Gastroesophageal sphincter (tissue), 4 donors: Measurements from ENCODE around the gene FLNC. TPM values are rescaled to one million over a fixed set of nuclear protein-coding genes. Genes with fewer than 3 reads are reported as not detected.

Source experiments
- ATAC-seq: fragments of 150-250 bp; one replicate; pipeline ENCODE4 v1.9.1; 2016; ENCODE audit warnings: mild to moderate bottlenecking, moderate library complexity
- H3K27ac ChIP-seq, 4 donors: fragments of 200-600 bp; sonication (generic) in 3 of 4; 1 replicate in 3 of 4; 2 replicates in 1 of 4; pipeline ENCODE4 v1.5.1; 2016 to 2019
- H3K27me3 ChIP-seq: fragments of 200-600 bp; sonication (generic); one replicate; pipeline ENCODE4 v1.5.1; 2019
- H3K36me3 ChIP-seq, 2 donors: fragments of 200-600 bp; sonication (generic); one replicate each; pipeline ENCODE4 v1.5.1; 2019; ENCODE audit warnings: control low read depth in 1 of 2
- H3K4me1 ChIP-seq, 3 donors: fragments of 200-600 bp; sonication (generic); 1 replicate in 2 of 3; 2 replicates in 1 of 3; pipeline ENCODE4 v1.5.1; 2016 to 2019; ENCODE audit warnings: control low read depth in 2 of 3
- H3K4me3 ChIP-seq, 2 donors: fragments of 200-600 bp; sonication (generic); one replicate each; pipeline ENCODE4 v1.5.1; 2019; ENCODE audit warnings: mild to moderate bottlenecking in 1 of 2, moderate library complexity in 1 of 2
- H3K9me3 ChIP-seq, 3 donors: fragments of 200-600 bp; sonication (generic); one replicate each; pipeline ENCODE4 v1.5.1; 2017 to 2019; ENCODE audit warnings: control low read depth in 2 of 3
- CTCF ChIP-seq, 4 experiments: fragments of 200-600 bp in 2 of 4; fragments of 450-650 bp in 2 of 4; sonication (generic) in 1 of 4; IDR thresholded peaks; one replicate each; pipeline ENCODE4 v1.5.1; 2017 to 2019; ENCODE audit warnings: antibody characterized with exemption in 4 of 4, mild to moderate bottlenecking in 2 of 4, moderate library complexity in 2 of 4
- EP300 ChIP-seq: sonication (generic); formaldehyde crosslinking; IDR thresholded peaks from one replicate; pipeline ENCODE4 v1.6.1; 2017; ENCODE audit warnings: antibody characterized with exemption, mild to moderate bottlenecking
- POLR2A ChIP-seq, 2 donors: fragments of 450-650 bp; IDR thresholded peaks; one replicate each; pipeline ENCODE4 v1.6.1; 2017; ENCODE audit warnings: antibody characterized with exemption in 2 of 2, mild to moderate bottlenecking in 2 of 2, moderate library complexity in 1 of 2
- POLR2AphosphoS5 ChIP-seq: sonication (generic); formaldehyde crosslinking; IDR thresholded peaks from one replicate; pipeline ENCODE4 v1.6.1; 2017; ENCODE audit warnings: antibody characterized with exemption
- WGBS, 2 donors: methylation state at CpG; one replicate each; pipeline ENCODE4 v1.1.5; 2018; ENCODE audit warnings: low coverage in 1 of 2; 5-methylcytosine and 5-hydroxymethylcytosine counted together
- total RNA-seq, 4 donors: library from RNA; depleted of rRNA; stranded (reverse); fragments of >200 nt; gene quantifications; one replicate each; pipeline ENCODE4 v1.1.0, GENCODE V29; 2016

Gene FLNC
- total RNA-seq, 4 donors from 2014 or later, result 308 to 1,162 (median 401) TPM

DNA sequence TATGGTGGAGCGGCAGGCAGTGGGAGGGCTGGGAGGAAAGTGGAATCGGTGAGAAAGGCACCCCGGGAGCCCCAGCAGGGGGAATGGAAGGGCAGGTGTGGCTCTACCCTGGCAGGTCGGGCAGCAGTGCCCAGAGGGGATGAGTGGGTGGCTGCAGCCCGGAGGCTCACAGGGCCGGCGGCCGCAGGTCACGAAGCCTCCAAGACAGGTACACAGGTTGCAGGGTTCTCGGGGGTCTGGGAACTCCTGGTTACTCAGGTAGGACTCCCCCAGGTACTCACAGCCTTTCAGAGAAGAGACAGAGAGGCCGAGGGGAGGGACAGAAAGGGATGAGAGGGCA lies 58.5 kb downstream of the FLNC start:
- 40 to 79% methylated on average over 1 to 8 of the region's 11 CpGs for WGBS, 2 donors
- peaks cover 0 to 12% (median 0%) of the 10 kb centered on the region in 3 donors for H3K4me1 ChIP-seq
- peaks cover 43% of the 10 kb centered on the region for H3K27me3 ChIP-seq
- no peaks in the 10 kb centered on the region for H3K36me3 ChIP-seq
- TF ChIP-seq EP300 (no peak), POLR2A (IDR thresholded peaks at IDR 0.05) (no peak), POLR2AphosphoS5 (no peak), CTCF (IDR thresholded peaks at IDR 0.05) (no peak)
- H3K4me3 ChIP-seq, result no peak overlapping the region
- ATAC-seq, result no peak
- no peaks in the 10 kb centered on the region for H3K9me3 ChIP-seq
- no peak overlapping the region for H3K27ac ChIP-seq

DNA sequence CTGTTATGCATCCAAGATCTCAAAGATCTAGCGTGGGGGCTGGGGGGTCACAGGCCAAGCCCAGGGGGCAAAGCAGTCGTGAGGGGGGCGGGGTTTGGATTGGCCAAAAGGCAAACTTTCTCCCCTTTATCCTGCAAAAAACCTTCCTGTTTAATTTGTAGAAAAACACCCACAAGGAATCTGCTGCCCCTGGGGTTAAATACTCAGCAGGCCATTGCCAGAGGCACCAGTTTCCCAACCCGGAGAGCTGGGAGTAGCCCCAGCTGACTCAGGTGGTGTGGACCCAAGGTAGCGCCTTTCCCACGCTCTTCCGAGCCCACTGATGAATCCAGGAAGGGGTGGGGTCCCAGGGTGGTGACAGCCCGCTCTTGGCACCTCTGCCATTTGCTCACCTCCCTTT lies 58.9 kb downstream of the FLNC start:
- ATAC-seq, result no peak
- whole genome bisulfite sequencing, 2 donors, result 72 to 100% methylated on average over 1 to 5 of the region's 8 CpGs
- Histone ChIP-seq H3K4me1 (peaks cover 0 to 10% (median 0%) of the 10 kb centered on the region in 3 donors), H3K4me3 (no peak overlapping the region), H3K27me3 (peaks cover 43% of the 10 kb centered on the region), H3K9me3 (no peaks in the 10 kb centered on the region), H3K27ac (no peak overlapping the region), H3K36me3 (no peaks in the 10 kb centered on the region)
- no peak for TF ChIP-seq POLR2AphosphoS5
- TF ChIP-seq POLR2A (IDR thresholded peaks at IDR 0.05), result no peak

GRCh38 chr7:128890306-128891109 lies 60.3 kb downstream of the FLNC start:
- Histone ChIP-seq H3K9me3 (no peaks in the 10 kb centered on the region), H3K27ac (no peak overlapping the region), H3K27me3 (peaks cover 43% of the 10 kb centered on the region), H3K4me3 (peak overlapping the region in 1 of 2 donors; percentile 42), H3K4me1 (peaks cover 0 to 10% (median 0%) of the 10 kb centered on the region in 3 donors), H3K36me3 (no peaks in the 10 kb centered on the region)
- TF ChIP-seq CTCF (IDR thresholded peaks at IDR 0.05) (peak in 1 of 4 experiments; percentile 7), POLR2AphosphoS5 (no peak)
- peak; percentile 29 for ATAC-seq
- WGBS, 2 donors, result 47% methylated on average over 7 of the region's 67 CpGs; no CpG with 5 or more reads in 1 of the 2 donors

DNA sequence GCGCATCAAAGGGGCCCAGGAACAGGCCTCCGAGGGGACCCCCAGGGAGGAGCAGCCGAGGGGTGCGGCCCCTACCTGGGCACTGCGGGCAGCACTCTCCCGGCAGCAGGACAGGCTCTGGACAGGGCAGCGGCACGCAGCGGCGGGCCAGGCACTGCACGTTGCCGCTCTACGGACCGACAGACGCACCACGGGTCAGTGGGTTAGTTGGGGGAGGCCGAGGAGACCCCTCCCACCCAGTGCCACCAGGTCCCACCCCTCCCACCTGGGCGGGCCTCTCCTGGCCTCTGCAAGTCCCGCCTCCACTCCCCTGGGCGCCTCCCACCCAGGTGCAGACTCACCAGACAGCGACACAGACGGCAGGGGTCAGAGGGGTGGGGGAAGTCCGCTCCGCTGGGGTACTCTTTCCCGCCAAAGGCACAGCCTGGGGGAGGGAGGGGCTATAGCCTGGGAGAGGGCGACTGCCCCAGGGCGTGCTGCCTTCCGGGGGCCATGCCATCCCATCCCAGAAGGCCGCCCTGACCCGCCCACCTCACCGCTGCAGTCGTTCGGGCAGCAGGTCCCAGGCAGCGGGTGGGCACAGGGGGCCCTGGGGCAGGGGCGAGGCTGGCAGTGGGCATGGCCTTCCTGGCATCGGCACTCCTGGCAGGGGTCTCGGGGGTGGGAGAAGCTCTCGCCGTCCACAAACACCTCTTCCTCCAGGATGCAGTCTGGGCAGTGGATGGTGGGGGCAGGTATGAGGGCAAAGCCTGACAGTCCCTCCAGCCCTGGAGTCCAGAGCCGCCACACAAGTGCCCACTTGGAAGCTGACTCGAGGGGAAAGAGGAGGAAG lies 61.1 kb downstream of the FLNC start:
- peak; percentile 29 for ATAC-seq
- peak overlapping the region in 1 of 2 donors; percentile 42 for H3K4me3 ChIP-seq
- H3K27me3 ChIP-seq, result peaks cover 37% of the 10 kb centered on the region
- WGBS, 2 donors, result 80% methylated on average over 1 of the region's 41 CpGs; no CpG with 5 or more reads in 1 of the 2 donors
- no peak overlapping the region for H3K27ac ChIP-seq
- peaks cover 0 to 10% (median 0%) of the 10 kb centered on the region in 3 donors for H3K4me1 ChIP-seq
- H3K36me3 ChIP-seq, result no peaks in the 10 kb centered on the region
- H3K9me3 ChIP-seq, result no peaks in the 10 kb centered on the region
- no peak for TF ChIP-seq EP300
- peak in 1 of 4 experiments; percentile 13 for TF ChIP-seq CTCF (IDR thresholded peaks at IDR 0.05)

DNA sequence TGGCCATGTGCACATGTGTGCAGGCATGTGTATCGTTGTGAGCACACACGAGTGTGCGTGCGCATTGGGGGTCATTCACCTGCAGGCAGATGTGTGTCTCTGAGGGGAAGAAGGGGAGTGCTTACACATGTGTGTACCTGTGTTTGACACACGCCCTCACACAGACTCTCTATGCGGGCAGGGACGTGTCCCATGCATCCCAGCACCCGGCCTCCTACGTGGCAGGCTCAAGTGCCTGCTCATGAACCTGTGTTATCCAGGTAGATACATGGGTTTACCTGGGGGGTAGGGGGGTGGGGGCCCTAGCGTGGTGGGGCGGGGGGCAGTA lies 61.7 kb downstream of the FLNC start:
- ATAC-seq, result no peak
- H3K4me3 ChIP-seq, result no peak overlapping the region
- no peak overlapping the region for H3K27ac ChIP-seq
- no peaks in the 10 kb centered on the region for H3K36me3 ChIP-seq
- H3K27me3 ChIP-seq, result peaks cover 31% of the 10 kb centered on the region
- peaks cover 0 to 10% (median 0%) of the 10 kb centered on the region in 3 donors for H3K4me1 ChIP-seq
- TF ChIP-seq CTCF (IDR thresholded peaks at IDR 0.05) (no peak), EP300 (no peak), POLR2AphosphoS5 (no peak), POLR2A (IDR thresholded peaks at IDR 0.05) (no peak)
- H3K9me3 ChIP-seq, result no peaks in the 10 kb centered on the region
- 20 to 60% methylated on average over 1 of the region's 11 CpGs for WGBS, 2 donors
